Caco-2 (cell line): ENCODE measurements around the gene BDH1. TPM values are rescaled to one million over a fixed set of nuclear protein-coding genes. Genes with fewer than 3 reads are reported as not detected.

Experiments
- BruUV-seq: library from RNA; stranded (reverse); fragments of 400-500 nt; replicated peaks from 2 replicates; lab custom pipeline; 2021; lab: Mats Ljungman, UMichigan
- CTCF ChIA-PET: fragments of 300-600 bp; sonication (Branson Sonifier 250); formaldehyde crosslinking; loops from one replicate; lab custom pipeline; 2022; ENCODE audit warnings: antibody characterized with exemption; lab: Charles Lee
- POLR2A ChIA-PET: fragments of 300-600 bp; sonication (Branson Sonifier 250); formaldehyde crosslinking; loops from one replicate; lab custom pipeline; 2022; ENCODE audit warnings: antibody characterized with exemption; lab: Charles Lee
- DNase-seq, 2 experiments: peaks; one replicate each; pipeline versions ENCODE4 v3.0.0 to v3.0.0-alpha.2; 2020 to 2022
- H3K27me3 ChIP-seq: replicated peaks from 2 replicates; pipeline ENCODE4 v1.6.0; 2011; ENCODE audit warnings: low read length; ENCODE audit not compliant: control insufficient read depth, insufficient read depth
- H3K36me3 ChIP-seq: 2 replicates; pipeline ENCODE4 v1.5.1; 2011; ENCODE audit warnings: low read length; ENCODE audit not compliant: control insufficient read depth, insufficient read depth
- H3K4me1 ChIP-seq: fragments of 250-450 bp; sonication (Bioruptor Pico); 2 replicates; pipeline ENCODE4 v1.5.1; 2020; ENCODE audit warnings: mild to moderate bottlenecking
- H3K4me3 ChIP-seq: 2 replicates; pipeline ENCODE4 v1.5.1; 2011; ENCODE audit warnings: low read depth, mild to moderate bottlenecking, control low read depth, low read length
- H3K9me3 ChIP-seq: fragments of 250-450 bp; sonication (Bioruptor Pico); 2 replicates; pipeline ENCODE4 v1.5.1; 2020; ENCODE audit warnings: mild to moderate bottlenecking, moderate library complexity
- H3K27ac Mint-ChIP-seq: one replicate; pipeline ENCODE4 v1.8.0; 2022; ENCODE audit warnings: mixed read lengths; ENCODE audit not compliant: unreplicated experiment
- H3K27me3 Mint-ChIP-seq: one replicate; pipeline ENCODE4 v1.8.0; 2022; ENCODE audit warnings: mixed read lengths; ENCODE audit not compliant: insufficient read depth, unreplicated experiment
- H3K36me3 Mint-ChIP-seq: one replicate; pipeline ENCODE4 v1.8.0; 2022; ENCODE audit warnings: mild to moderate bottlenecking, mixed read lengths; ENCODE audit not compliant: insufficient read depth, unreplicated experiment
- H3K4me1 Mint-ChIP-seq: one replicate; pipeline ENCODE4 v1.8.0; 2022; ENCODE audit warnings: low read depth, mixed read lengths; ENCODE audit not compliant: unreplicated experiment
- H3K4me3 Mint-ChIP-seq: one replicate; pipeline ENCODE4 v1.8.0; 2022; ENCODE audit warnings: mild to moderate bottlenecking, moderate library complexity, mixed read lengths; ENCODE audit not compliant: unreplicated experiment
- H3K9me3 Mint-ChIP-seq: one replicate; pipeline ENCODE4 v1.8.0; 2022; ENCODE audit warnings: mixed read lengths; ENCODE audit not compliant: unreplicated experiment
- CTCF ChIP-seq, 2 experiments: fragments of 200-600 bp in 1 of 2; IDR thresholded peaks; 1 replicate in 1 of 2; 2 replicates in 1 of 2; pipeline versions ENCODE4 v1.5.1 to v1.8.0; 2011 to 2022; ENCODE audit warnings: antibody characterized with exemption in 1 of 2, control low read depth in 1 of 2, inconsistent platforms in 1 of 2, low read depth in 1 of 2, low read length in 1 of 2, mild to moderate bottlenecking in 1 of 2, moderate library complexity in 1 of 2; ENCODE audit not compliant: insufficient read depth in 1 of 2, severe bottlenecking in 1 of 2, unreplicated experiment in 1 of 2
- intact Hi-C: fragments of 100-400 bp; cut with micrococcal nuclease; formaldehyde crosslinking; loops from one replicate; pipeline ENCODE4 v1.10.0; 2022; ENCODE audit not compliant: unreplicated experiment
- total RNA-seq: library from RNA; stranded (reverse); gene quantifications from 2 replicates; pipeline ENCODE4 v1.2.3, GENCODE V29; 2022

BDH1 gene
- total RNA-seq, 1 experiment from 2014 or later = 41.8 TPM

- DNase-seq = peak; percentile 69 to 79
- Histone ChIP-seq H3K27me3 (no peaks in the 10 kb centered on the region), H3K4me3 (no peak overlapping the region), H3K4me1 (peaks cover 51% of the 10 kb centered on the region), H3K36me3 (peaks cover 2% of the 10 kb centered on the region; the same call in 1 of the 2 replicates), H3K9me3 (no peaks in the 10 kb centered on the region)
- Mint-ChIP-seq H3K4me3 (peak overlapping the region; percentile 57), H3K4me1 (peaks cover 37% of the 10 kb centered on the region), H3K36me3 (peaks cover 29% of the 10 kb centered on the region), H3K27me3 (no peaks in the 10 kb centered on the region), H3K27ac (peak overlapping the region; percentile 74), H3K9me3 (no peaks in the 10 kb centered on the region)
- intact Hi-C loops = loop anchor here (1.0 kb wide), 2 partner anchors 24 to 42 kb away; partner anchors contain the start of gene BDH1
- no TSS peak for BruUV-seq
- no peak for TF ChIP-seq CTCF (IDR thresholded peaks at IDR 0.05; ENCODE audit: insufficient read depth in 1 of 2, low read depth in 1 of 2, low read length in 1 of 2, severe bottlenecking in 1 of 2, unreplicated experiment in 1 of 2)
- ChIA-PET POLR2A (interaction anchor here (0.8 to 1.0 kb wide), 2 partner anchors 42 to 174 kb away, joined by 3 read pairs; partner anchors contain the start of gene BDH1), CTCF (interaction anchor here (1.0 to 1.2 kb wide), 3 partner anchors 14 to 76 kb away, joined by 3 to 4 read pairs (median 3); no protein-coding TSS in a partner anchor)
These were observed 41.6 kb upstream of the BDH1 start for GRCh38 chr3:197597335-197597734.

GRCh38 chr3:197595470-197596185 lies 39.9 kb upstream of the BDH1 start:
- TF ChIP-seq CTCF (IDR thresholded peaks at IDR 0.05; ENCODE audit: insufficient read depth in 1 of 2, low read depth in 1 of 2, low read length in 1 of 2, severe bottlenecking in 1 of 2, unreplicated experiment in 1 of 2) = no peak
- POLR2A ChIA-PET = no interaction called here
- Histone ChIP-seq H3K9me3 (no peaks in the 10 kb centered on the region), H3K27me3 (no peaks in the 10 kb centered on the region), H3K36me3 (peaks cover under 1% of the 10 kb centered on the region; the same call in 1 of the 2 replicates), H3K4me3 (no peak overlapping the region), H3K4me1 (peaks cover 66% of the 10 kb centered on the region)
- Mint-ChIP-seq H3K36me3 (peaks cover 23% of the 10 kb centered on the region), H3K27me3 (no peaks in the 10 kb centered on the region), H3K4me3 (peak overlapping the region; percentile 2), H3K9me3 (no peaks in the 10 kb centered on the region), H3K27ac (peak overlapping the region; percentile 24), H3K4me1 (peaks cover 46% of the 10 kb centered on the region)
- CTCF ChIA-PET = no interaction called here
- intact Hi-C loops = no loop called here
- no TSS peak for BruUV-seq
- DNase-seq = no peak

GRCh38 chr3:197593046-197593380 lies 37.2 kb upstream of the BDH1 start:
- intact Hi-C loops = no loop called here
- Histone ChIP-seq H3K9me3 (no peaks in the 10 kb centered on the region), H3K27me3 (no peaks in the 10 kb centered on the region), H3K4me3 (no peak overlapping the region), H3K36me3 (no peaks in the 10 kb centered on the region), H3K4me1 (peaks cover 62% of the 10 kb centered on the region)
- no peak for TF ChIP-seq CTCF (IDR thresholded peaks at IDR 0.05; ENCODE audit: insufficient read depth in 1 of 2, low read depth in 1 of 2, low read length in 1 of 2, severe bottlenecking in 1 of 2, unreplicated experiment in 1 of 2)
- Mint-ChIP-seq H3K27ac (peak overlapping the region; percentile 48), H3K4me3 (no peak overlapping the region), H3K9me3 (no peaks in the 10 kb centered on the region), H3K4me1 (peaks cover 35% of the 10 kb centered on the region), H3K27me3 (no peaks in the 10 kb centered on the region), H3K36me3 (peaks cover 11% of the 10 kb centered on the region)
- CTCF ChIA-PET = no interaction called here
- no peak for DNase-seq
- POLR2A ChIA-PET = no interaction called here
- BruUV-seq = no TSS peak
